Activated CD4-positive, alpha-beta T cell treated with anti-CD3 and anti-CD28 coated beads for 48 hours (primary cell): Measurements from ENCODE around the gene CCDC182.
A peak's percentile ranks its signal among the peaks of the same experiment; 100 is the strongest.

Experiments used
- DNase-seq: peaks from one replicate; pipeline ENCODE4 v3.0.0-alpha.2; 2020

The CCDC182 gene

GRCh38 chr17:57756951-57757350, 11.9 kb upstream of the CCDC182 start:
- no peak for DNase-seq

- DNase-seq = no peak
Measured at GRCh38 chr17:57755480-57756070, 10.5 kb upstream of the CCDC182 start.

GRCh38 chr17:57752031-57752905, 7.2 kb upstream of the CCDC182 start:
- no peak for DNase-seq

- no peak for DNase-seq
Measured at GRCh38 chr17:57751348-57751971, 6.4 kb upstream of the CCDC182 start.

- DNase-seq = no peak
Measured at GRCh38 chr17:57750895-57751294, 5.8 kb upstream of the CCDC182 start.

DNA sequence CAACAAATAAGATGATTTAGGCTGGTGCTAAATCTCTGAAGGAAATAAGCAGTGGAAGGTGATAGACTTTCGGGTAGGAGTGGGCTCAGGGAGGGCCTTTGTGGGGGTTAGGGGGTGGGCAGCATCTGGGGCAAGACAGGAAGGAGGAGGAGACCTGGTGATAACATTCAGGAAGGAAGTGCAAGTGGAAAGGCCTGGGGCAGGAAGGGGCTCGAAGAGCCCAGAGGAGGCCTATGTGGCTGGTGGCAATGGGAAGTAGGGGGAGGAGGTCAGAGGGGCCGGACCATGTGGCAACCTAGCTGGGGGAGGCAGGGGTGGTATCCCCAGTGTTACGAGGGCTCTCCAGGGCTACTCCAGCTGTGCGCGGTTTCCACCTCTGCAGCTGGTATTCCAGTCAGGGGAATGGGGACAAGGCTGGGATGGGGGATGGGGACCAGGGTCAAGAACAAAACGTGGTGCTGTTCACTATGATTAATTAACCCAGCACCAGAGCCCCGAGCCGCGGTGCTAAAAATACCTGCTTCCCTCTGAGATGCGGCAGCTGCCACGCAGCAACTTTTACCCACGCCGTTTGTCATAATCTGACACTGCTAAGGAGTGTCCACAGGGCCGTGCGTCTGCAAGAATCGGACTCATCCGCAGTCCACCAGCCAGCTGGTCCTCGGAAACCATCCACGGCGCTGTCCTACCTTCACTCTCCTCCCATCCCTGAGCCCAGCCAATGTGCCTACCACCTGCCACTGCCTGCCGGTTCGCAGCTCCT, 5.2 kb upstream of the CCDC182 start:
- DNase-seq = no peak

DNA sequence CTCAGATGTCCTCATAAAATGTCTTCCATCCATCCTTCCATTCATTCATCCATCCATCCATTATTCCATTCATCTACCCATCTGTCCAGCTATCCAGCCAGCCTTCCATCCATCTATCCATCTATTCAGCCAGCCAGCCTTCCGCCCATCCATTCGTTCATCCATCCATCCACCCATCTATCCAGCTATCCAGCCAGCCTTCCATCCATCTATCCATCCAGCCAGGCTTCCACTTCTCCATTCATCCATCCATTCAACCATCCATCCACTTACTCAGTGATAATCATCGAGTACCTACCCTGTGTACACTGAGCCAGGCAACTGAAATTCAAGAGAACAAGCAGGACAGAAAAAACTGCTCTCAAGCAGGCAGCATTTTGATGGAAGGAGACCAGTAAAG, 4.6 kb upstream of the CCDC182 start:
- DNase-seq = no peak

DNA sequence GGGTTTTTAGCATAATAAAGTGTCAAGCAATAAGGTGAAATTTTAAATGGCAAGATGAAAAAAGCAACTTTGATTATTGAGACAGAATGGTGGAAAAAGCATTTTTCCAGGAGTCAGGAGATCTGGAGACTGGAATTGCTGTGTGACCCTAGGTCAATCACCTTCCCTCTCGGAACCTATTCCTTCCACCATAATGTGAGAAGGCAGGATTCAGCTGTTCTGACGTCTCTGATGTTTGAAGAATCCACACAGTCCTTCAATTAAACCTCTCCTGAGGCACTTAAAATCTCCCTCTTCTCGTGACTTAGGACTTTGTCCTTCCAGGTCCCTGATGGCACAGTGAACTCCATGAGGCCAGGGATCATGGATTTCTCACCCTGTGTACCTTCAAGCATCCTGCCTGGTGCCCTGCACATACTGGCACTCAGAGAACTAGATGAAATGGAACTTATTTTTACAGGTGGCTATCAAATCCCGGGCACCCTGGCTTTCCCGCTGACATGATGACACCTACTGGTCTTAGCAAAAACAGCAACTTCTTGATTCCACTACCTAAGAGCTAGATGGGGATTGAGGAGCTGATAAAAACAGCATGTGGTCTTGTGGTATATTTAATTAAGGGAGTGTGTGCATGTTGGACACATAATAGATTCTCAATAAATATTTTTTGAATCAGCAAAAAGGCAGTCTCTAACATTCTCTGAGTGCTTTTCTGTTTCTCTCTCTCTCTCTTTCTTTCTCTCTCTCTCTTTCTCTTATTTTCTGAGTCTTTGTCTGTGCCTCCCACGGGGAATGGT, 2.3 kb upstream of the CCDC182 start:
- DNase-seq = peak; percentile 34

GRCh38 chr17:57746221-57746620, 1.1 kb upstream of the CCDC182 start:
- DNase-seq = no peak

GRCh38 chr17:57744195-57745170, 616 bp downstream of the CCDC182 start:
- DNase-seq = no peak

GRCh38 chr17:57740235-57740528, 4.9 kb downstream of the CCDC182 start:
- no peak for DNase-seq

DNA sequence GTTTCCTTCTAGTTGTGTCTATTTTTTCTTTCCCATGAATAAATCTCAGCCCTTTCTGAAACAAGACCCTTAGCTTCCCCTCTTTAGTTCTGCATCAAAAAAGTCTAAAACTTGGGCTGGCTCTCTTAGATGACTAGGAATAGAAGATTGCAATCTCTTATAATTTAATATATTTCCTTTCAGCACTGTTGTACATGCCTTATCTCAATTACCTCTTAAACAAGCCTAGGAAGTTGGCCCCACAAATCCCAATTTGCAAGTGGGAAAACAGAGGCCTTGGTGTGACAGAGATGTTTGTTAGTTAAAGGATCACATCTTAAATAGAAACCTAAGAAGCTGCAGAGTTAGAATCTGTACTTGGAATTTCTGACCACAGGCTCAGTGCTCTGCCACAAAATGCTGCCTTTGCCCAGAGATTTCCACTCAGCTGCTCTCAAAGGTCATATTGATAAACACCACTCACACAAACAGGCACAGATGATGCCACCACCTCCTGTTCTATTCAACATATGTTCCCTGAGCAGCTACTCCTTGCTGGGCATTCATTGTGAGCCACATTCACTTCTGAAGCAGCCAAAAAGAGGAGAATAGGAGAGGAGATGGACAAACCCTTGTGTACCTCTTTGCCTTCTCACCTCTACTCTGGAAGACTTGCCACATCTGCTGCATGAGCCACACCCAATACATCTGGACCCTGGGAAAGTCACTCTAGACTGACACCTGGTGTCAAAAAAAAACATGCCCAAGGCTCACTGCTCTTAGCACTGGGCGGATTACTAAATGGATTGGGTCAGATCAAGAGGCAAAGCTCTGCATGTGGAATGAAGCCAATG, 5.5 kb downstream of the CCDC182 start:
- no peak for DNase-seq

DNA sequence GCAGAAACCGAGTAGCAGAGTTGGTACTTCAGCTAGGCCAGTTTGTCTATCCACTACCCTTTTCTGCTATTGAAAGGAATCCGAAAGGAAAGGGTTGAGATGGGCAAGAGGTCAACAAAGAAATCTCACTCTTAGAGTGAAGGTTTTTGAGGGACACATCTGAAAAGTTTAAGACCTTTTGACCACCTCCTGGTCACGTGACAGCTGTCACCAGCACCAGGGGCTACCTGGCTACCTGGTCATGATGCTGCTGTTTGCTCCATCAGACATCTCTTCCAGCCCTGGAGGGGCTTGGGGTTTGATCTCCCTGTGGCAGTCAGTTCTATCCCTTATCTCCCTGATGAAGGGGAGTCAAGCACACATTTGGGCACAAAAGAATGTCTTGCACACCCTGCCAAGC, 7.6 kb downstream of the CCDC182 start:
- DNase-seq = no peak

DNA sequence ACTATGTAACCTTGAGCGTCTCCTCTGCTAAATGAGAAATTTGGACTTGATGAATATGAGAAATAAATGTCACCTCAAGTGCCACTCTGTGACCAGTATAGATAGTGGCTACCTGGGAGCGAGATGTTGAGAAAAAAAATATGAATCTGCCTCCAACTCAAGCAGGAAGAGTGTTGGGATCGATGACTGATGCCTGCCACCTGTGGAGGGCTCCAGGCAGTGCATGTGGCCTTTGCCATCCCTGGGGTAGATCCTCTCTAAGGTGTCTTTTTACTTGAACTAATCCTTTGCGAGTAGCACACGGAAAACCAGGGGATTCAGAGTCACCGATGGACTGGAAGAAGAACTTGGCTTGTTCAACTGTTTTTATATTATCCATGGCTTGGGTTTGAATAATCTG, 9.4 kb downstream of the CCDC182 start:
- DNase-seq = no peak

- no peak for DNase-seq
Measured at GRCh38 chr17:57735230-57735629, 9.9 kb downstream of the CCDC182 start.

- no peak for DNase-seq
Measured at GRCh38 chr17:57733085-57733484, 12.0 kb downstream of the CCDC182 start.

DNA sequence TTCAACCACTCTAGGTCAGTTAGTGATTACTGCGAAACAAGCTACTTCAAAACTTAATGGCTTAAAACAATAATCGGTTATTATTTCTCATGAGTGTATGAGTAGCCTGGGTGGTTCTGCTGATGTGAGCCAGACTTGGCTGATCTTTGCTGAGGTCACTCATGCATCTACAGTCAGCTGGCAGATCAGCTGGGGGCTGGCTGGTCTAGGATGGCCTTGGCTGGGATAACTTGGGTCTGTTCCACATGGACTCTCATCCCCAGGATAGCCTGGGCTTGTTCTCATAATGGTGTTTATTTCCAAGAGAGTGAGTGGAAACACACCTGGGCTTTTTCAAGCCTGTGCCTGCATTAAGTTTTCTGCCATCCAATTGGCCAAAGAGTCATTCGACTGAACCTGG, 13.0 kb downstream of the CCDC182 start:
- DNase-seq = no peak

DNA sequence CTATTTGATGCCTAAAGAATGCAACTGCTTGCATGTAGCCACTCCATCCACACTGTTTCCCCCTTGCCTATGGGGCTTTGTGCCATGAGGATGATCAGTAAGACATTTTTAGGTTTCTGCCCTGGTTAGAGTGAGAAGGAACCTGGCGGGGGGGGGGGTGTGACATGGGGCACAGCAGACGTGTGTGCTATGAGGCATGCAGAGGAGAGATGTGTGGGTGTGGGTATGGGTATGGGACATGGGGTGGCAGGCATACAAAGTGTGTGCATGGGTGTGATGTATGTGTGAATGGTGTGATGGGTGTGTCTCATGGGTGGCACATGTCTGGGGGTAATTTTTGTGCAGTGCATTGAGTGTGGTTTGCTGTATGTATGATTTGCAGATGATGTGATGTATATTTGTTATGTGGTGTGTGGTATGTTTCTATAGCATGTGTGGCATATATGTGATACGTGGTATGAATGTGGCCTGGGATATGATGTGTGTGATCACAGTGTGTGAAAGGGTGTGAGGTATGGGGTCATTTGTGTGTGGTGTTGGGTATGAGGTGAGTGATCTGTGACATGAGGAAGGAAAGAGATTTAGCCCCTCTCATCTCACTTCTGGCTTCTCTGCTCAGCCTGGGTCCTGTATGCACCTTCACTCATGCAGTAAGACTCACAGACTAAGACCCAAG, 14.9 kb downstream of the CCDC182 start:
- no peak for DNase-seq

GRCh38 chr17:57727630-57728175, 17.4 kb downstream of the CCDC182 start:
- no peak for DNase-seq

- DNase-seq = no peak
Measured at GRCh38 chr17:57726838-57727237, 18.3 kb downstream of the CCDC182 start.
